ENCODE data around the gene CRISPLD2. TPM values are rescaled to one million over a fixed set of nuclear protein-coding genes. Genes with fewer than 3 reads are reported as not detected.
A peak's percentile ranks its signal among the peaks of the same experiment; 100 is the strongest.

CRISPLD2 gene
- total RNA-seq, 2 donors from 2014 or later: 0.30 to 0.66 TPM

DNA sequence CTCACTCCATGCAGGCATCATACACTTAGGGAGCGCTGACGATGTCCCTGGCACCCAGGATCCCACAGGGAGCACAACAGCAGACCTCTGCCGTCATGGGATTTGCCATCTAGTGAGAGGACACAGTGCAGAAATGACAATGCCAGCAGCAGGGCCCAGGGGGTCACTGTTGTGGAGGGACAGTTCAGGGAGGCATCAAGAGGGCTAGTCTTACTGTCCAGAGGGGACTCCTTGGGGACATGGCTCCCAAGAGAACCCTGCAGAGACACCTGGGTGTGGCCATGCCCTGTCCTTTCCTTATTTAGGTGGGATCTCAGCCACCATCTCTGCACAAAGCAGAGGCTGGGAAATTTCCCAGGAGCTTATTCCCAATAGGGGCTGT, 73.7 kb downstream of the CRISPLD2 start:
- Mint-ChIP-seq H3K27ac (no peak overlapping the region), H3K4me1 (peaks cover 6% of the 10 kb centered on the region)
- no peak for ATAC-seq (replicated peaks)

GRCh38 chr16:84893849-84894599, 74.2 kb downstream of the CRISPLD2 start:
- Mint-ChIP-seq H3K4me3 (no peak overlapping the region), H3K9me3 (no peaks in the 10 kb centered on the region), H3K4me1 (peaks cover 5% of the 10 kb centered on the region), H3K36me3 (ENCODE audit: low read depth) (no peaks in the 10 kb centered on the region), H3K27me3 (no peaks in the 10 kb centered on the region), H3K27ac (no peak overlapping the region)
- no peak for ATAC-seq (replicated peaks)

More for the DNA sequence above, 73.7 kb downstream of the CRISPLD2 start:
- peaks cover 4% of the 10 kb centered on the region for H3K27me3 Mint-ChIP-seq
- no peak overlapping the region for H3K4me3 Mint-ChIP-seq
- H3K36me3 Mint-ChIP-seq (ENCODE audit: low read depth): no peaks in the 10 kb centered on the region
- no peaks in the 10 kb centered on the region for H3K9me3 Mint-ChIP-seq

DNA sequence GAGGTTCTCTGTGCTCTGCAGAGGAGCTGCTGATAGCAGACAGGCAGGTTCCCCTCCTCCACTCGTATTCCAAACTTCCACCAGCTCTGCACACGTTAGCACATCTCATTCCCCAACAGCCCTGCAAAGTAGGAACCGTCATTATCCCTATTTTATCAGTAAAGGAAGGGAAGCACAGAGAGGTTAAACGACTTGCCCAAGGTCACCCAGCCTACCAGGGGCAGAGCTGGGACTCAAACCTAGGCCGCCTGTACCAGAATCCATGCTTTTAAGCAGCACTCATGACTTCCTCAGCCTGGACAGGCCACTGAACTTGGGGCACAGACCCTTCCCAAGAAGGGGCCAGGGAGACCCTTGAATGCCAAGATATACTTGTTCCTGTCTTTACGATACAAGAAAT, 75.2 kb downstream of the CRISPLD2 start:
- no peak for ATAC-seq (replicated peaks)
- Mint-ChIP-seq H3K4me3 (no peak overlapping the region), H3K9me3 (no peaks in the 10 kb centered on the region), H3K4me1 (peaks cover 5% of the 10 kb centered on the region), H3K36me3 (ENCODE audit: low read depth) (no peaks in the 10 kb centered on the region), H3K27me3 (no peaks in the 10 kb centered on the region), H3K27ac (no peak overlapping the region)

GRCh38 chr16:84896847-84897246, 77.1 kb downstream of the CRISPLD2 start:
- no peaks in the 10 kb centered on the region for H3K9me3 Mint-ChIP-seq
- H3K4me3 Mint-ChIP-seq: no peak overlapping the region
- no peak for ATAC-seq (replicated peaks)
- no peaks in the 10 kb centered on the region for H3K27me3 Mint-ChIP-seq
- H3K27ac Mint-ChIP-seq: no peak overlapping the region
- H3K36me3 Mint-ChIP-seq (ENCODE audit: low read depth): no peaks in the 10 kb centered on the region
- H3K4me1 Mint-ChIP-seq: peaks cover 5% of the 10 kb centered on the region

DNA sequence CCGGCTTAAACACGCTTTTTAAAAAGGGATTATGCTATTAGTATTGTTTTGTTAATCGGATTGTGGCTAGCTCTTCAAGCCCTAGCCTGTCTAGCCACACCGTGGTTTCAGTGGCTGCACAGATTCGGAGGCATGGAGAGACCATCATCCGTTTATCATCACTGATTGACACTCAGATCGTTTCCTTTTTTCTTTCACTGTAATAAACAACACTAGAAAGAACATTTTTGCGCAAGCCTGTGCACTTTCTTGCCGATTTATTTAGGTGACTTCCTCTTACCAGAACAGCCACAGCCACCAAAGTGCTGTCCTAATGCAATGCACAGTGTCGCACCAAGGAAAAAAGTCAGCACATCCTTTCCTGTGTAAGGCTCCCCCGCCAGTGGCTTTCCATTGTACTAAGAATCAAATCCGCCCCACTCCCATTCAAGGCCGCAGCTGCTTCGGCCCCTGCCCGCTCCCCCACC, 78.2 kb downstream of the CRISPLD2 start:
- Mint-ChIP-seq H3K4me3 (no peak overlapping the region), H3K4me1 (peaks cover 5% of the 10 kb centered on the region), H3K36me3 (ENCODE audit: low read depth) (no peaks in the 10 kb centered on the region), H3K27ac (no peak overlapping the region), H3K27me3 (no peaks in the 10 kb centered on the region), H3K9me3 (no peaks in the 10 kb centered on the region)
- no peak for ATAC-seq (replicated peaks)

DNA sequence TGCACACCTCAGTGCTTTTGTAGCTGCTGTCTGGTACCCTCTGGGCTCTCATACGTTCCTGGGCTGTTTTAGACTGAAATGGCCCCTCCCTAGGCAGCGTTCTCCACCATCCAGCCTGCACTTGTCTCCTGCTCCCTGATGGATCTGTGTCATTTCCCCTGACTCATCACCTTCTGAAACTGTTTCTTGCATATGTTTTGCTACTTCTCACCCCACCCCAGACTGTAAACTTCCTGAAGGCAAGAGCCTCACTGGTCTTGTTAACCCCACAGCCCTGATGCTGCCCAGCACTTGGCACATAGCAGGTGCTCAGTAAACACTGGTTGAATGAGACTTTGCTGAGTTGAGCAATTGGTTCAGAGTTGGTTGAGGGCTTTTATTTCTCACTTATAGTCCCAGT, 78.7 kb downstream of the CRISPLD2 start:
- peak; percentile 73 for ATAC-seq (replicated peaks)
- H3K27me3 Mint-ChIP-seq: no peaks in the 10 kb centered on the region

GRCh38 chr16:84899414-84899813, 79.6 kb downstream of the CRISPLD2 start:
- Mint-ChIP-seq H3K36me3 (ENCODE audit: low read depth) (no peaks in the 10 kb centered on the region), H3K27me3 (no peaks in the 10 kb centered on the region), H3K4me1 (peaks cover 5% of the 10 kb centered on the region), H3K4me3 (no peak overlapping the region), H3K27ac (no peak overlapping the region), H3K9me3 (no peaks in the 10 kb centered on the region)
- ATAC-seq (replicated peaks): no peak

More for the DNA sequence above, 78.7 kb downstream of the CRISPLD2 start:
- no peaks in the 10 kb centered on the region for H3K36me3 Mint-ChIP-seq (ENCODE audit: low read depth)
- peaks cover 5% of the 10 kb centered on the region for H3K4me1 Mint-ChIP-seq
- no peak overlapping the region for H3K27ac Mint-ChIP-seq
- no peak overlapping the region for H3K4me3 Mint-ChIP-seq
- no peaks in the 10 kb centered on the region for H3K9me3 Mint-ChIP-seq

- H3K4me3 Mint-ChIP-seq: no peak overlapping the region
- H3K36me3 Mint-ChIP-seq (ENCODE audit: low read depth): no peaks in the 10 kb centered on the region
- ATAC-seq (replicated peaks): no peak
- no peak overlapping the region for H3K27ac Mint-ChIP-seq
- H3K27me3 Mint-ChIP-seq: no peaks in the 10 kb centered on the region
- H3K9me3 Mint-ChIP-seq: no peaks in the 10 kb centered on the region
- no peaks in the 10 kb centered on the region for H3K4me1 Mint-ChIP-seq
Observed at GRCh38 chr16:84905965-84906460, 86.2 kb downstream of the CRISPLD2 start.

GRCh38 chr16:84907051-84907450, 87.3 kb downstream of the CRISPLD2 start:
- H3K36me3 Mint-ChIP-seq (ENCODE audit: low read depth): no peaks in the 10 kb centered on the region
- peak overlapping the region; percentile 27 for H3K27ac Mint-ChIP-seq
- no peaks in the 10 kb centered on the region for H3K4me1 Mint-ChIP-seq
- ATAC-seq (replicated peaks): no peak
- H3K27me3 Mint-ChIP-seq: no peaks in the 10 kb centered on the region
- no peaks in the 10 kb centered on the region for H3K9me3 Mint-ChIP-seq
- H3K4me3 Mint-ChIP-seq: no peak overlapping the region

- no peaks in the 10 kb centered on the region for H3K27me3 Mint-ChIP-seq
- H3K4me3 Mint-ChIP-seq: no peak overlapping the region
- peak overlapping the region; percentile 27 for H3K27ac Mint-ChIP-seq
- H3K4me1 Mint-ChIP-seq: no peaks in the 10 kb centered on the region
- no peaks in the 10 kb centered on the region for H3K36me3 Mint-ChIP-seq (ENCODE audit: low read depth)
- no peaks in the 10 kb centered on the region for H3K9me3 Mint-ChIP-seq
- ATAC-seq (replicated peaks): no peak
Observed at GRCh38 chr16:84907575-84907974, 87.8 kb downstream of the CRISPLD2 start.

GRCh38 chr16:84909476-84910085, 89.8 kb downstream of the CRISPLD2 start:
- Mint-ChIP-seq H3K27ac (no peak overlapping the region), H3K4me1 (no peaks in the 10 kb centered on the region), H3K36me3 (ENCODE audit: low read depth) (no peaks in the 10 kb centered on the region), H3K27me3 (peaks cover 3% of the 10 kb centered on the region), H3K9me3 (no peaks in the 10 kb centered on the region), H3K4me3 (no peak overlapping the region)
- no peak for ATAC-seq (replicated peaks)

DNA sequence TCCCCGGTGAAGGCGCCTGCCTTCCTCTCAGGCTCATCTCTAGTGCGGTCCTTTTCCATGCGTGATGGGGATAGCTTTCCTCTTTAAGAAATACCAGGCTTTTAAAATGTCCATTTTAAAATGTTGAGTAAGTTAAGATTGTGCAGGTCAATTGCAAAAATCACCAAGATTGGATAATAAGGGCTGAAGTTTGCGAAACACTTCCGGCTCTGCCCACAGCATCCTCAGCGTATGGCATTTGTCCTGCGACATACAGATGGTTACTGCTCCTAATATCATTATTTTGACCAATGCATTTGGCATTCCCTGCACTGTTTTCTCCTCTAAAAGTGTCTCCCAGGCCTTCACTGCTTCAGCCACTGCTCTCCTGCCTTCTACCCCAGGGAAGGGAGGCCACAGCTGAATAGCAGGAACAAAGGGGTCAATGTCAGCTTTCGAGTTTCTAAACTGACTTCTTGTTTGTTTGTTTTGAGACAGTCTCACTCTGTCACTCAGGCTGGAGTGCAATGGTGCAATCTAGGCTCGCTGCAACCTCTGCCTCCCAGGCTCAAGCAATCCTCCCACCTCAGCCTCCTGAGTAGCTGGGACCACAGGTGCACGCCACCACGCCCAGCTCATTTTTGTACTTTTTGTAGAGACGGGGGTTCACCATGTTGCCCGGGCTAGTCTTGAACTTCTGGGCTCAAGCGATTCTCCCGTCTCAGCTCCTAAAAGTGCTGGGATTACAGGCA, 91.9 kb downstream of the CRISPLD2 start:
- Mint-ChIP-seq H3K9me3 (no peaks in the 10 kb centered on the region), H3K27me3 (peaks cover 15% of the 10 kb centered on the region), H3K27ac (no peak overlapping the region), H3K36me3 (ENCODE audit: low read depth) (no peaks in the 10 kb centered on the region), H3K4me3 (no peak overlapping the region), H3K4me1 (no peaks in the 10 kb centered on the region)
- ATAC-seq (replicated peaks): no peak

- H3K4me1 Mint-ChIP-seq: no peaks in the 10 kb centered on the region
- no peak overlapping the region for H3K4me3 Mint-ChIP-seq
- H3K9me3 Mint-ChIP-seq: no peaks in the 10 kb centered on the region
- H3K36me3 Mint-ChIP-seq (ENCODE audit: low read depth): no peaks in the 10 kb centered on the region
- ATAC-seq (replicated peaks): no peak
- no peak overlapping the region for H3K27ac Mint-ChIP-seq
- H3K27me3 Mint-ChIP-seq: peaks cover 19% of the 10 kb centered on the region
Observed at GRCh38 chr16:84913315-84913714, 93.5 kb downstream of the CRISPLD2 start.

DNA sequence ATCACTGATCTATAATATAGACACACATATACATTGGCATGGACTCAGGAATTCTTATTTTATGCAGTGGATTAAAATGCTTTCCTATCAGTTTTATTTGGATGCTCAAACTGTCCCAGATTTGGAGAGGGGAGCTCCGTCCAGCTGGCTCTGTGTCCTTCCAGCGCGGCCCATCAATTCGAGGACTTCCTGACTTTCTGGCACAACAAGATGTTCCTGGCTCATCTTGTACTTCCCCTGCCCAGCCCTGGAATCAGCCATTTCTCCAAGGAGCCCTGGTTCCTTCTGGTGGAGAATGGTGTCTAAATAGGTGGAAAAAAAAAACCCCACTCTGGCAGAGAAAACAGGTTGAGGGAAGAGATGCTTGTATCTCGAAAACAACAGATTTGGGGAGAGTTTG, 94.5 kb downstream of the CRISPLD2 start:
- no peaks in the 10 kb centered on the region for H3K4me1 Mint-ChIP-seq
- no peaks in the 10 kb centered on the region for H3K9me3 Mint-ChIP-seq
- no peak overlapping the region for H3K27ac Mint-ChIP-seq
- no peak overlapping the region for H3K4me3 Mint-ChIP-seq
- H3K27me3 Mint-ChIP-seq: peaks cover 24% of the 10 kb centered on the region
- no peaks in the 10 kb centered on the region for H3K36me3 Mint-ChIP-seq (ENCODE audit: low read depth)
- no peak for ATAC-seq (replicated peaks)

GRCh38 chr16:84916178-84916577, 96.4 kb downstream of the CRISPLD2 start:
- Mint-ChIP-seq H3K27me3 (peaks cover 35% of the 10 kb centered on the region), H3K27ac (no peak overlapping the region), H3K4me3 (no peak overlapping the region), H3K4me1 (no peaks in the 10 kb centered on the region), H3K36me3 (ENCODE audit: low read depth) (no peaks in the 10 kb centered on the region), H3K9me3 (no peaks in the 10 kb centered on the region)
- ATAC-seq (replicated peaks): no peak
